HTR-8/SVneo (cell line): Measurements from ENCODE around the gene PSME1.

Experiments
- DNase-seq: peaks from one replicate; pipeline ENCODE4 v3.0.0; 2011; ENCODE audit warnings: low spot score, mixed read lengths; ENCODE audit not compliant: insufficient read length
- FAIRE-seq: peaks from 2 replicates; lab custom pipeline; 2011; peaks lifted over from hg19 to GRCh38; lab: Jason Lieb, UNC

The PSME1 gene

DNA sequence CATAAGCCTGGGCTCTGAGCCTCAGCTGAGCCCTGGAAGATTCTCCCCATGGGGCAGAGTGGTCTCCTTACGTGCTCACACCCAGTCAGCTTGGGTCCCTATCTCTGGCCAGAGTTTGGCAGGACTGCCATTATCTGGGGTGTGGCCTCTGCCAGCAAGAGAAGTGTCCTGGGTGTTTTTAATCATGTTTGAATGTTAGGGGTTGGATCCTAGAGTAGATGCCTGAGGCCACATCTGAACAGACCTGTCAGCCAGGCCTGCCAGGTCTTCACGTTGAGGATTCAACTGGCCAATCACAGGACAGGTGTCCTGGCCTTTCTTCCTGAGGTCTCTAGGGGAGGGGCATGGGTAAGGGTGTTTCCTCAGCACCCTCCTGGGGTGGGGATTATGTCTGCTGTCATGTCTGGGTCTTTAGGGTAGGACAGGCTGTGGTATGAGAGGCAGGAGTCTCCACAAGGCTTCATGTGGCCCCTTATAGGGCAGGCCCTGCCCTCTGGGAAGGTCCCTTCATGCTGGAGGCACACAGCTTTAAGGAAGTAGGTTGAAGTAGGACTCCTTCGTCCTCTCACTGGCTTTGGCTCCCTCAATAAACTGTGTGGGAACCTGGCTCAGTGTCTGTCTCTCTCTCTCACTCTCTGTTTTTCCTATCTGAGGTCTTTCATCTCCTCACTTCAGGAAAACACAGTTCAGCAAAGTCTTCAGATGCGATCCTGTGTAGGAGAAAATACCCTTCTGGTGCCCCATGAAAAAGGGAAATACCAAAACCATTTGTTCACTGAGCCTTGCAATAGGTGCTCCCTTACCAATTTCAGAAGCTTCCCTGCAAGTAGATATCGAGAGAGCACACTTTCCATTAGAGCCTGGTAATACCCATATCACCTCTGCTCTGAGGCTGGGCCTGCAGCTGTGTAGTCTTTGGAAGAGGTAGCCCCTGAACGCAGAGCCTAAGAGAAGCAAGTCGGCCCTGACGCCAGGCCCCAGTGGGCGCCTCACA is 12.3 kb upstream of the PSME1 start:
- FAIRE-seq (no peak), DNase-seq (no peak)

- FAIRE-seq = no peak
- no peak for DNase-seq
Observed at GRCh38 chr14:24126939-24127338, 9.1 kb upstream of the PSME1 start.

DNA sequence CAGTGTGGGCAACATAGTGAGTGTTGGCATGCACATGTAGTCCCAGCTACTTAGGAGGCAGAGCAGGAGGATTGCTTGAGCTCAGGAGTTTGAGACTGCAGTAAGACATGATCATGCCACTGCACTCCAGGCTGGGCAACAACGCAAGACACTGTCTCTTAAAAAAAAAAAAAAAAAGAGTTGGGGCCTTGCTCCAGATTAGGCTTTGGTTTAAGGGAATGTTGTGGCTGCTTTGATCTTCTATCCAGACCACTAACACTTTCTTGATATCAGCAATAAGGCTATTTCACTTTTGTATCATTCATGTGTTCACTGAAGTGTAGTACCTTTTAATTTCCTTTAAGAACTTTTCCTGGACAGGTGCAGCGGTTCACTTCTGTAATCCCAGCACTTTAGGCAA is 8.3 kb upstream of the PSME1 start:
- FAIRE-seq = no peak

GRCh38 chr14:24129410-24129998 is 6.5 kb upstream of the PSME1 start:
- DNase-seq (no peak), FAIRE-seq (no peak)

More for the DNA sequence above, 8.3 kb upstream of the PSME1 start:
- DNase-seq = no peak

- no peak for FAIRE-seq
Observed at GRCh38 chr14:24130380-24130716, 5.6 kb upstream of the PSME1 start, which contains the start of gene FITM1. FITM1 (plus strand) TSS chr14:24130659; CDS start chr14:24131564, 905 bp downstream.

GRCh38 chr14:24130717-24131548 is 5.1 kb upstream of the PSME1 start:
- DNase-seq = no peak
- FAIRE-seq = no peak

More at GRCh38 chr14:24130380-24130716, 5.6 kb upstream of the PSME1 start, which contains the start of gene FITM1:
- DNase-seq = no peak

- no peak for FAIRE-seq
Observed at GRCh38 chr14:24131549-24131966, 4.4 kb upstream of the PSME1 start.

DNA sequence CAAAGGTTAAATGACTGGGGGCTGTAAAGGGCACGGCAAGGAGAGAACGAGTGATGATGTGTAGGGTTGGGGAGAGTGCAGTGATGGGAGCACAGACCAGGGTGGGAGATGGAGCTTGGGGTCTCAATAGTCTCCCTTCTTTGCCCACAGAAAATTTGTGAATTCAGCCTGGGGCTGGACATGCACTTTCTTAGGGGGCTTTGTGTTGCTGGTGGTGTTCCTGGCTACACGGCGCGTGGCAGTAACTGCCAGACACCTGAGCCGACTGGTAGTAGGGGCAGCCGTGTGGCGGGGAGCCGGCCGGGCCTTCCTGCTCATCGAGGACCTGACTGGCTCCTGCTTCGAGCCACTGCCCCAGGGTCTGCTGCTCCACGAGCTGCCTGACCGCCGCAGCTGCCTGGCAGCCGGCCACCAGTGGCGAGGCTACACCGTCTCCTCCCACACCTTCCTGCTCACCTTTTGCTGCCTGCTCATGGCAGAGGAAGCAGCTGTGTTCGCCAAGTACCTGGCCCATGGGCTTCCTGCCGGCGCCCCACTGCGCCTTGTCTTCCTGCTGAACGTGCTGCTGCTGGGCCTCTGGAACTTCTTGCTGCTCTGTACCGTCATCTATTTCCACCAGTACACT is 3.8 kb upstream of the PSME1 start:
- no peak for DNase-seq
- FAIRE-seq = no peak

More at GRCh38 chr14:24131549-24131966, 4.4 kb upstream of the PSME1 start:
- DNase-seq = no peak

GRCh38 chr14:24132976-24133375 is 3.0 kb upstream of the PSME1 start:
- DNase-seq = no peak
- no peak for FAIRE-seq

DNA sequence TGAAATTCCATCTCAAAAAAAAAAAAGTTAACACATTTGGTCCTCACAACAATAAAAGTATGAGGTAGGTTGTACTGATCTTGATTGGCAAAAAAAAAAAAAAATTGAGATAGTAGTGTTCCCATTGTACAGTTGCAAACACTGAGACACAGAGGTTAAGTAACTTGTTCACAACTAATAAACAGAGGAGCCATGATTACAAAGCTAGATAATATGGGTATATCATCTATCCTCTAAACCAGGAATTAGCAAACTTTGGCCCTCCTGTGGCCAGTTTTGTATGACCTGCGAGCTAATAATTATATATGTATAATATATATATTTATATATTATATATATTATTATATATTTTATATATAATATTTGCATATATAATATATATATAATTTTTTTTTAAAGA is 2.3 kb upstream of the PSME1 start:
- FAIRE-seq (no peak), DNase-seq (no peak)

DNA sequence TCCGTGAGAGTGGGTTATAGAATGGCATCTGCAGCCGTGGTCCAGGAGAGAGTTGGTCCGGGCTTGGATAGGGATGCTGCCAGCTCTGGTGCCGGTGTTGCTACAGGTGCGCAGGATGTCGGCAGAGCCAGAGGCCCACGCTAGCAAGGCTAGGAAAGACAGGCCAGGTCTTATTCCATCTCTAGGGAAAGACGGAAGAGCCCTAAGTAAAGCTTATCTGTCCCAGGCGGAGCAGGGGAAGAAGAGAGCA is 485 bp upstream of the PSME1 start:
- DNase-seq (no peak), FAIRE-seq (no peak)

GRCh38 chr14:24136684-24137528 is 912 bp downstream of the PSME1 start:
- FAIRE-seq (no peak), DNase-seq (no peak)

GRCh38 chr14:24137529-24138395 is 1.8 kb downstream of the PSME1 start:
- FAIRE-seq (no peak), DNase-seq (no peak)

DNA sequence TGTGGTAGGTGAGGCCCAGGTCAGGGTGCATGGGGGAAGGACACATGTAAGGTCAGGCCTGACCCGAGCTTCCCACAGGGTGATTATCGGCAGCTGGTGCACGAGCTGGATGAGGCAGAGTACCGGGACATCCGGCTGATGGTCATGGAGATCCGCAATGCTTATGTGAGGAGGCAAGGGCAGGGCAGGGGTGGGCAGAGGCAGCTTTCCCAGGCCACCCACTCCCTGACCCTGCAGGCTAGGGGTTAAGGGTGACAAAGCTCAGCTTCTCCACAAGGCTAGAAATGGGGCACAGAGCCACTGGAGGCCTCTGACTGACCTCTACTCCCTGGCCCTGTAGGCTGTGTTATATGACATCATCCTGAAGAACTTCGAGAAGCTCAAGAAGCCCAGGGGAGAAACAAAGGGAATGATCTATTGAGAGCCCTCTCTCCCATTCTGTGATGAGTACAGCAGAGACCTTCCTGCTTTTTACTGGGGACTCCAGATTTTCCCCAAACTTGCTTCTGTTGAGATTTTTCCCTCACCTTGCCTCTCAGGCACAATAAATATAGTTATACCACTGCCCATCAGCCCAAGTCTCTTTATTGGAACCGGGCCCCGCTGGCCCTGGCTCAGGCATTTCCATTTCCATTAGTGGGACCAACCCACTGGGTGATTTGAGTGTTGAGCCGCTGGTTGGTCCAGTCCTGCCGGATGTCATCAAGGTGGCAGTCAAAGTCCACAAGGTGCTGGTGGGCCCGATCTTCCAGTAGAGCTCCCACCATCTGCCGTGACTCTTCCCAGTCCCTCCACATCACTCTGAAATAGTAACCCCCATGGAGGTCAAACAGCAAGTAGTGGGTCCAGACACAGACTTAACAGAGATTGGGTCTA is 2.6 kb downstream of the PSME1 start:
- no peak for FAIRE-seq
- no peak for DNase-seq

- DNase-seq (no peak), FAIRE-seq (no peak)
Observed at GRCh38 chr14:24139272-24139934, 3.4 kb downstream of the PSME1 start.

- FAIRE-seq (no peak), DNase-seq (peak; percentile 92)
Observed at GRCh38 chr14:24141097-24141880, 5.3 kb downstream of the PSME1 start, which contains the start of gene EMC9. EMC9 (minus strand) TSS chr14:24141591; CDS start chr14:24141304, 287 bp downstream.
